ENCODE measurements around the gene SCTR. TPM values are rescaled to one million over a fixed set of nuclear protein-coding genes. Genes with fewer than 3 reads are reported as not detected.

SCTR gene
- total RNA-seq, 1 experiment from 2014 or later = not detected

DNA sequence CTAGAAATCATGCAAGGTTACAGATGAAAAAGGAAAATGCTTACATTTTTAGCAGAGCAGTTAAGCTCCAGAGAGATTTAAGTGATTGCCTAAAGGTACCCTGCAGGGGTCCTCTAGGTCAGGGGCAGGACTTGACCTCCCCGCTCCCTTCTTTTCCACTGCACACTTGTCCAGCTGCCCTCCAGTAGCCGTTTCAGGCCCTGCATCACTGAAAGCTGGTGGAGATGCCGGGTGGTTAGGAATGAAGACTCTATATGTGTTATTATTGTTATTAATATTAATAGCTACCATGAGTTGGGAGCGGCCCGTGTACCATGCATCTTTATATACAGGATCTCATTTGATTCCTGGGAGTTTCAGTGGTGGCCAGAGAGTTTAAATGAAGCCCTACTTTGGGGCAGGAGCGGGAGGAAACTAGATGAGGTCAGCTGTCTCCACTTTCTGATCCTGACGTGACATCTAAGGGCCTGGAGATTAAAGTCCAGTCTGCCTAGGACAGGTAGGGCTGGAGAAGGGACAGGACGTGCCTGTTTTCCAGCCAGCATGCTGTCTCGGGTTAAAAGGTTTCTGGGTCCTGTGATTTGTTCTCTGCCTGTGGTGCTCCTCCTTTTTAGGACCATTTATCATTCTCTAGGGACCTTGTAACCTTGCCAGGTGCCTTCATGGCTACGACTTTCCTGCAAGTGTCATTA, 90.5 kb downstream of the SCTR start:
- Histone ChIP-seq H3K4me2 (no peak overlapping the region), H3K27me3 (ENCODE audit: insufficient read depth, low read depth) (no peaks in the 10 kb centered on the region; the same call in 1 of the 2 replicates), H3K27ac (no peak overlapping the region), H3K4me1 (replicated peaks; ENCODE audit: insufficient read depth) (peaks cover 24% of the 10 kb centered on the region), H3K4me3 (no peak overlapping the region), H3K79me2 (ENCODE audit: low read depth) (no peaks in the 10 kb centered on the region), H2AFZ (no peak overlapping the region), H3K9me3 (ENCODE audit: insufficient read depth, low read depth) (no peaks in the 10 kb centered on the region), H3K36me3 (ENCODE audit: low read depth) (no peaks in the 10 kb centered on the region), H3F3A (ENCODE audit: insufficient read depth, low read depth) (peaks cover 18% of the 10 kb centered on the region; the same call in 1 of the 2 replicates), H4K20me1 (ENCODE audit: insufficient read depth) (no peaks in the 10 kb centered on the region), H3K9me2 (ENCODE audit: insufficient read depth) (no peaks in the 10 kb centered on the region)
- TF ChIP-seq, protein P1, sequence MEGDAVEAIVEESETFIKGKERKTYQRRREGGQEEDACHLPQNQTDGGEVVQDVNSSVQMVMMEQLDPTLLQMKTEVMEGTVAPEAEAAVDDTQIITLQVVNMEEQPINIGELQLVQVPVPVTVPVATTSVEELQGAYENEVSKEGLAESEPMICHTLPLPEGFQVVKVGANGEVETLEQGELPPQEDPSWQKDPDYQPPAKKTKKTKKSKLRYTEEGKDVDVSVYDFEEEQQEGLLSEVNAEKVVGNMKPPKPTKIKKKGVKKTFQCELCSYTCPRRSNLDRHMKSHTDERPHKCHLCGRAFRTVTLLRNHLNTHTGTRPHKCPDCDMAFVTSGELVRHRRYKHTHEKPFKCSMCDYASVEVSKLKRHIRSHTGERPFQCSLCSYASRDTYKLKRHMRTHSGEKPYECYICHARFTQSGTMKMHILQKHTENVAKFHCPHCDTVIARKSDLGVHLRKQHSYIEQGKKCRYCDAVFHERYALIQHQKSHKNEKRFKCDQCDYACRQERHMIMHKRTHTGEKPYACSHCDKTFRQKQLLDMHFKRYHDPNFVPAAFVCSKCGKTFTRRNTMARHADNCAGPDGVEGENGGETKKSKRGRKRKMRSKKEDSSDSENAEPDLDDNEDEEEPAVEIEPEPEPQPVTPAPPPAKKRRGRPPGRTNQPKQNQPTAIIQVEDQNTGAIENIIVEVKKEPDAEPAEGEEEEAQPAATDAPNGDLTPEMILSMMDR (conservative IDR thresholded peaks at IDR 0.05) = no peak
- no peak for TF ChIP-seq EZH2 (IDR thresholded peaks at IDR 0.05; ENCODE audit: low read depth)
- POLR2A ChIA-PET (ENCODE audit: unreplicated experiment) = no interaction called here
- BruUV-seq (replicated peaks) = no TSS peak
- no peak for DNase-seq
- CTCF ChIA-PET = no interaction called here
- intact Hi-C loops (cut with micrococcal nuclease; ENCODE audit: unreplicated experiment) = no loop called here

DNA sequence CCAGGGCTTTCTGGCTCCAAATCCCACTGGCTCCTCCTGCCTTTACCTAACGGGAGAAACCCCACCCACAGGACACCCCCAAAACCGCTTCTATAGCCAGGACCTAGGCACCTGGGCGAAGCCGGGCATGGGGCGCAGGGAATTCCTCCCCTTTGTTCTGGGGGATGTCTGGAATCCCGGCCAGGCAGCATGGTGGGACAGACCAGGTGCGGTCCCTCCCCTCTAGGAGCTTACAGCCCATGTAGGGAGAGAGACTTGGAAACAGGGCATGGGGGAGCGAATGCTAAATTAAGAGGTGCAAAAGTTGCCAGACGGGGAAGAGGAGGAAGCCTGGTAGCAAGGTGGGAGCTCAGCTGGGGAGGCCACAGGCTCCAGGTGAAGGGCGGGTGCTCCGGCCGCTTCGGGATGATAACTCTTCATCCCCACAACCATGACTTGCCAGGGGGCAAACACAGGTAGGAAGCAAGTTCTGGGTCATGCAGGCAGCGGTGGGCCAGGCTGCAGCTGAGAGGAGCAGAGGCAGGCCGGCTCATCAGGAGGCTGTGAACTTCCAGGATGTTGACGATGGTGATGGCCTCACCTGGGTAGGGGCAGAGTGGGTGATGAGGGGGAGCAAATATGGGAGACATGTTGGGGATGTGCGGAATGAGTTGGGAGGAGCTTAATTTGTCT, 91.3 kb downstream of the SCTR start:
- intact Hi-C loops (cut with micrococcal nuclease; ENCODE audit: unreplicated experiment) = no loop called here
- H3K79me2 ChIP-seq (ENCODE audit: low read depth) = no peaks in the 10 kb centered on the region
- no peak for TF ChIP-seq EZH2 (IDR thresholded peaks at IDR 0.05; ENCODE audit: low read depth)
- TF ChIP-seq, protein P1 (conservative IDR thresholded peaks at IDR 0.05) = no peak
- no peak overlapping the region for H3K4me3 ChIP-seq
- POLR2A ChIA-PET (ENCODE audit: unreplicated experiment) = no interaction called here
- no peak for DNase-seq
- H3K27ac ChIP-seq = no peak overlapping the region
- CTCF ChIA-PET = no interaction called here
- H3K4me2 ChIP-seq = no peak overlapping the region
- no TSS peak for BruUV-seq (replicated peaks)
- H3K36me3 ChIP-seq (ENCODE audit: low read depth) = no peaks in the 10 kb centered on the region
- no peaks in the 10 kb centered on the region for H3K9me2 ChIP-seq (ENCODE audit: insufficient read depth)
- H2AFZ ChIP-seq = no peak overlapping the region
- no peaks in the 10 kb centered on the region; the same call in 1 of the 2 replicates for H3K27me3 ChIP-seq (ENCODE audit: insufficient read depth, low read depth)
- peaks cover 24% of the 10 kb centered on the region for H3K4me1 ChIP-seq (replicated peaks; ENCODE audit: insufficient read depth)
- no peaks in the 10 kb centered on the region for H4K20me1 ChIP-seq (ENCODE audit: insufficient read depth)
- no peaks in the 10 kb centered on the region for H3K9me3 ChIP-seq (ENCODE audit: insufficient read depth, low read depth)
- peaks cover 18% of the 10 kb centered on the region; the same call in 1 of the 2 replicates for H3F3A ChIP-seq (ENCODE audit: insufficient read depth, low read depth)

DNA sequence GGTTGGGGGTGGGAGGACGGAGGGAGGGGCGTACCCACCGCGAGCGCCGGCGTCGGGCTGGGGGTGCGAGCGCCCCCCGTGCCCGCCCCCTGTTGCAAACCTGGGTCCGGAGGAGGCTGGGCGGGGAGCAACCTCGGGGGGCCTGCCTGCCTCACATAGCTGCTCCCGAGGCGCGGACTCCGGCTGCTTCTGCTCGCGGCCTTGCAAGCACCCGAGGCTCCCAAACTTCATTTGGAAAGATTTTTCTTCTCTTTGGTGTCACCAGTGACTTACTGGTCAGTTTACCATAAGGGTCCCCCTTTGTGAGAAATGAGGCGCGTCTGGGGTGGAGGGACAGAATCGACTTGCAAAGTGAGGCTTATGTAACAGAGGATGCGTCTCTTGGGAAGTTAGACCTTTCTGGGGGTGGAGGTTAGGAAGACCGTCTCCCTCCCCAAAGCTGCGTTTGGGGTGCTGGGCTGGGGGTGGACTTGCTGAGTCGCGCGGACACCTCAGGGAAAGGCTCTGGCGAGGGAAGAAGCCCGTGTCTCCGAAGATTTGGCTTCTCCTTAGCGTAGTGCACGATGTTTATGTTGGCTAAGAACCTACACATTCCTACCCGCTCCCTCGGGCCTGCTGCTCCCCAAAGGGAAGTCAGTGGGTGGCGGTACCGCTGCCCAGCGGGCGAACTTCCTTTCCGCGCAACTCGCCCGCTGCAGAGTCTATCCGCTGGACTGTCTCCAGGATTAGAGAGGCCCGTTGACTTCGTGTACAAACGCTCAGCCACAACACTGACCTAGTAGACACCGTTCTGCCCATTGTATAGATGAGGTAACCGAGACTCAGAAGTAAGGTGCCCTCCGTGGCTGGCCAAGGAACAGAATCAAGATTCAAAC, 92.1 kb downstream of the SCTR start:
- Histone ChIP-seq H3K4me1 (replicated peaks; ENCODE audit: insufficient read depth) (peaks cover 27% of the 10 kb centered on the region), H3K36me3 (ENCODE audit: low read depth) (no peaks in the 10 kb centered on the region), H3F3A (ENCODE audit: insufficient read depth, low read depth) (peaks cover 18% of the 10 kb centered on the region; the same call in 1 of the 2 replicates), H4K20me1 (ENCODE audit: insufficient read depth) (no peaks in the 10 kb centered on the region), H2AFZ (0 out of 2 replicates have a peak overlapping the region, but pooled peaks have one; percentile 46), H3K4me2 (peak overlapping the region; percentile 74), H3K27me3 (ENCODE audit: insufficient read depth, low read depth) (no peaks in the 10 kb centered on the region), H3K27ac (no peak overlapping the region), H3K9me3 (ENCODE audit: insufficient read depth, low read depth) (no peaks in the 10 kb centered on the region), H3K79me2 (ENCODE audit: low read depth) (no peaks in the 10 kb centered on the region), H3K4me3 (peak overlapping the region; percentile 46; the same call in 1 of the 2 replicates), H3K9me2 (ENCODE audit: insufficient read depth) (no peaks in the 10 kb centered on the region)
- DNase-seq = peak in 1 of 2 experiments; percentile 18
- no peak for TF ChIP-seq EZH2 (IDR thresholded peaks at IDR 0.05; ENCODE audit: low read depth)
- TF ChIP-seq, protein P1 (conservative IDR thresholded peaks at IDR 0.05) = no peak
- ChIA-PET POLR2A (ENCODE audit: unreplicated experiment) (no interaction called here), CTCF (interaction anchor here (0.6 to 0.7 kb wide), 2 partner anchors 213 to 218 kb away, joined by 9 to 14 read pairs; no protein-coding TSS in a partner anchor)
- intact Hi-C loops (cut with micrococcal nuclease; ENCODE audit: unreplicated experiment) = loop anchor here (1.0 kb wide), 1 partner anchor 224 kb away; no protein-coding TSS in a partner anchor
- no TSS peak for BruUV-seq (replicated peaks)

Measured in PC-9 (cell line).